Large intestine (tissue), 3 donors: ENCODE results near the gene FABP6. TPM values are rescaled to one million over a fixed set of nuclear protein-coding genes. Genes with fewer than 3 reads are reported as not detected.

Experiments used
- DNase-seq, 2 donors: peaks; one replicate each; pipeline versions ENCODE4 v3.0.0 to v3.0.0-alpha.2; 2013
- H3K27ac ChIP-seq: one replicate; pipeline ENCODE4 v1.5.1; 2013; ENCODE audit warnings: low read length
- H3K27me3 ChIP-seq: 2 replicates; pipeline ENCODE4 v1.6.1; 2013; ENCODE audit warnings: low read length; ENCODE audit not compliant: control insufficient read depth, insufficient read depth
- H3K36me3 ChIP-seq: 2 replicates; pipeline ENCODE4 v1.6.1; 2013; ENCODE audit warnings: low read length; ENCODE audit not compliant: control insufficient read depth, insufficient read depth
- H3K4me1 ChIP-seq: one replicate; pipeline ENCODE4 v1.6.1; 2013; ENCODE audit warnings: low read length; ENCODE audit not compliant: control insufficient read depth, insufficient read depth
- H3K4me3 ChIP-seq: one replicate; pipeline ENCODE4 v1.5.1; 2013; ENCODE audit warnings: low read length
- H3K9me3 ChIP-seq: one replicate; pipeline ENCODE4 v1.6.1; 2013; ENCODE audit warnings: mild to moderate bottlenecking, low read depth, low read length, moderate library complexity; ENCODE audit not compliant: control insufficient read depth
- WGBS: methylation state at CpG from one replicate; pipeline ENCODE4 v1.1.5; 2013; ENCODE audit warnings: low lambda C conversion rate; ENCODE audit not compliant: insufficient coverage; 5-methylcytosine and 5-hydroxymethylcytosine counted together
- polyA plus RNA-seq: library from polyadenylated mRNA; unstranded; fragments of 120-200 nt; gene quantifications from one replicate; pipeline ENCODE4 v1.2.1, GENCODE V29; 2013

FABP6 gene
- polyA plus RNA-seq, 1 donor = 9.1 TPM

- H3K27ac ChIP-seq = peak overlapping the region; percentile 83
- peaks cover 24% of the 10 kb centered on the region for H3K36me3 ChIP-seq
- no CpG with 5 or more reads among the region's 14 CpGs for WGBS
- peaks cover 40% of the 10 kb centered on the region for H3K4me1 ChIP-seq
- H3K27me3 ChIP-seq = no peaks in the 10 kb centered on the region
- DNase-seq = no peak
- no peaks in the 10 kb centered on the region for H3K9me3 ChIP-seq
- H3K4me3 ChIP-seq = no peak overlapping the region
These were observed 30.9 kb downstream of the FABP6 start for GRCh38 chr5:160260006-160260775.

- Histone ChIP-seq H3K4me1 (peaks cover 40% of the 10 kb centered on the region), H3K27me3 (no peaks in the 10 kb centered on the region), H3K4me3 (no peak overlapping the region), H3K27ac (peak overlapping the region; percentile 83), H3K9me3 (no peaks in the 10 kb centered on the region), H3K36me3 (peaks cover 15% of the 10 kb centered on the region)
- DNase-seq = peak; percentile 92
- no CpG with 5 or more reads among the region's 22 CpGs for WGBS
These were observed 31.8 kb downstream of the FABP6 start for GRCh38 chr5:160260881-160261815.

- DNase-seq = peak; percentile 70 to 88
- Histone ChIP-seq H3K4me1 (peaks cover 40% of the 10 kb centered on the region), H3K27ac (peak overlapping the region; percentile 83), H3K27me3 (no peaks in the 10 kb centered on the region), H3K36me3 (peaks cover 15% of the 10 kb centered on the region), H3K9me3 (no peaks in the 10 kb centered on the region), H3K4me3 (no peak overlapping the region)
- WGBS = no CpG with 5 or more reads among the region's 16 CpGs
These were observed 33.1 kb downstream of the FABP6 start for GRCh38 chr5:160262151-160263074.

DNA sequence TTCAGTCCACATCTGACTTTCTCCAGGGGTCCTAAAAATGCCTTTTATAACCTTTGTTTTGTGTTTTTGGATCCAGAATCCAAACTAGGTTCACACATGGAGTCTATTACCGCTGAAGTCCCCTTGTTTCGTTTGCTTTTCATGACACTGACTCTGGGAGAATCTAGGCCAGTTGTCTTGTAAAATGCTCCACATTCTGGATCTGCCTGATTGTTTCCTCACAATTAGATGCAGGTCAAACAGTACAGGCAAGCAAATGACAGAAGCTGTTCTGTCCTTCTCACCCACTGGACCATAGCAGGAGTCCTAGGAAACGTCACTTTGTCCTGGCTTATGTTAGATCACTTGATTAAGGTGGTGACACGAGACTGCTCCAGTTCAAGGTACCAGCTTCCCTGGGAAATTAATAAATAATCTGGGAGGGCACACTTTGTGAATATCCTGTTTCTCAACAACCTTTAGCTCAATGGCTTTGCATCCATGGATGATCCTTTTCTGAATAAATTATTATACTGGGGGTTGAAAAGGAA lies 34.1 kb downstream of the FABP6 start:
- peak in 1 of 2 donors; percentile 54 for DNase-seq
- WGBS = no CpG with 5 or more reads among the region's 4 CpGs
- Histone ChIP-seq H3K4me3 (no peak overlapping the region), H3K36me3 (peaks cover 13% of the 10 kb centered on the region), H3K4me1 (peaks cover 40% of the 10 kb centered on the region), H3K9me3 (no peaks in the 10 kb centered on the region), H3K27ac (peak overlapping the region; percentile 83), H3K27me3 (no peaks in the 10 kb centered on the region)

- Histone ChIP-seq H3K4me3 (no peak overlapping the region), H3K4me1 (peaks cover 31% of the 10 kb centered on the region), H3K36me3 (peaks cover 16% of the 10 kb centered on the region), H3K9me3 (no peaks in the 10 kb centered on the region), H3K27ac (no peak overlapping the region), H3K27me3 (no peaks in the 10 kb centered on the region)
- no peak for DNase-seq
- no CpG with 5 or more reads among the region's 5 CpGs for WGBS
These were observed 36.7 kb downstream of the FABP6 start for GRCh38 chr5:160266044-160266443.

DNA sequence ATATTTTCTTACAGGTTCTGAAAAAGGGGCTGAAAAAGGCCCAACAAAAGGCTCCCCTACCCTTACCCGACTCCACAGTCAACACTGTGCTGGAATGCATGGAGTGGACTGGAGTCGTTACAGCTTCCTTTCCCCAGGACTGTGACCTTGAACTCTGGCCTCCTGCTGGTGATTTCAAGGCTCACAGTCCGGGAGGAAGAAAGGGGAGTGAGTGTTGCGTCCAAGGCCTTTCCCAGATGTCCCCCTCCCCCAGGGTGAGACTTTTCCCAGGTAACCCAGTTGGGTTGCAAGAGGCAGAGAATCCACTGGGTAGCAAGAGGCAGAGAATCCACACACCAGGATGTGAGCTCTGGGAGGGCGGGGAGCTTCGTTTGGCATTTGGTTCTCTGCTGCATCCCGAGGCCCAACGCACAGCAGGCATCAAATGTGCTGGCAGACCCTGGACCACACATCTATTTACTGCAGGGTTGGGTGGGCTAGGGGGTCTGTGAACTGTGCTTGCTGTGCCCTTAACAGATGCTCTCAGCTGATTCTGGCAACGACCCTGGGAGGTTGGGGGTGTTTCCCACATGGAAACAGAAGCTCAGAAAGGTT lies 37.5 kb downstream of the FABP6 start:
- Histone ChIP-seq H3K27me3 (no peaks in the 10 kb centered on the region), H3K4me1 (peaks cover 24% of the 10 kb centered on the region), H3K36me3 (peaks cover 16% of the 10 kb centered on the region), H3K9me3 (no peaks in the 10 kb centered on the region), H3K27ac (no peak overlapping the region), H3K4me3 (no peak overlapping the region)
- no CpG with 5 or more reads among the region's 9 CpGs for WGBS
- peak in 1 of 2 donors; percentile 47 for DNase-seq

- Histone ChIP-seq H3K36me3 (peaks cover 16% of the 10 kb centered on the region), H3K27ac (no peak overlapping the region), H3K9me3 (no peaks in the 10 kb centered on the region), H3K4me1 (peaks cover 14% of the 10 kb centered on the region), H3K27me3 (no peaks in the 10 kb centered on the region), H3K4me3 (no peak overlapping the region)
- WGBS = 100% methylated on average over 2 of the region's 5 CpGs
- no peak for DNase-seq
These were observed 38.8 kb downstream of the FABP6 start for GRCh38 chr5:160268121-160268520.

DNA sequence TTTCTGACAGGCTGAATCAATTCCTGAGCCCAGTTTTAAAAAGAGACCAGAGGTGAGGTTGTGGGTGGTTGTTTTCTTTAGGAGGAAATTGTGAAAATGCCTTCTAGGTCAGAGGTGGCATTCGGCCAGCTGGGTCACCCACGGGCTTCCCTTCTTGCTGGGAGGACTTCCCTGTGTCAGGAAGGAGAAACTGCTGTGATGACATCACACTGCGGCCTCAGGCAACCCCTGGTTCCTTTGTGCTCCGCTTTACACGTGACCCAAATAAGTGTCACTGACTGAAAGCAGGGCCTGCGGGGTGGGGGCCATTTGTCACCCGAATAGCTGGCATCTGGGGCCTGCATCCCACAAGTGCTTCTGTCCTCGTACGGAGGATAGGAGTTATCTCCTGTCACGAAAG lies 39.7 kb downstream of the FABP6 start:
- WGBS = no CpG with 5 or more reads among the region's 10 CpGs
- no peak for DNase-seq
- peaks cover 19% of the 10 kb centered on the region for H3K36me3 ChIP-seq
- no peaks in the 10 kb centered on the region for H3K27me3 ChIP-seq
- no peak overlapping the region for H3K4me3 ChIP-seq
- H3K27ac ChIP-seq = no peak overlapping the region
- H3K9me3 ChIP-seq = no peaks in the 10 kb centered on the region
- peaks cover 5% of the 10 kb centered on the region for H3K4me1 ChIP-seq

- no peaks in the 10 kb centered on the region for H3K27me3 ChIP-seq
- H3K27ac ChIP-seq = no peak overlapping the region
- no peak for DNase-seq
- peaks cover 3% of the 10 kb centered on the region for H3K4me1 ChIP-seq
- no peak overlapping the region for H3K4me3 ChIP-seq
- H3K9me3 ChIP-seq = no peaks in the 10 kb centered on the region
- peaks cover 19% of the 10 kb centered on the region for H3K36me3 ChIP-seq
- no CpG with 5 or more reads among the region's 4 CpGs for WGBS
These were observed 41.4 kb downstream of the FABP6 start for GRCh38 chr5:160270704-160271103.
